SU-DHL-6 (cell line): ENCODE measurements around the gene AGAP1.

Experiments used
- EZH2phosphoT487 ChIP-seq: fragments of 200-600 bp; sonication (generic), shearing (Covaris generic); conservative IDR thresholded peaks from 2 replicates; pipeline ENCODE4 v1.6.1; 2018; ENCODE audit warnings: mild to moderate bottlenecking, antibody characterized with exemption, low read length, moderate library complexity, mixed read lengths
- TF ChIP-seq, protein P1 (sequence below): fragments of 200-600 bp; sonication (generic); IDR thresholded peaks from one replicate; pipeline ENCODE4 v1.5.1; 2017; ENCODE audit warnings: antibody characterized with exemption, mild to moderate bottlenecking, low read length, moderate library complexity; ENCODE audit not compliant: insufficient read depth, poor library complexity, severe bottlenecking

DNA sequence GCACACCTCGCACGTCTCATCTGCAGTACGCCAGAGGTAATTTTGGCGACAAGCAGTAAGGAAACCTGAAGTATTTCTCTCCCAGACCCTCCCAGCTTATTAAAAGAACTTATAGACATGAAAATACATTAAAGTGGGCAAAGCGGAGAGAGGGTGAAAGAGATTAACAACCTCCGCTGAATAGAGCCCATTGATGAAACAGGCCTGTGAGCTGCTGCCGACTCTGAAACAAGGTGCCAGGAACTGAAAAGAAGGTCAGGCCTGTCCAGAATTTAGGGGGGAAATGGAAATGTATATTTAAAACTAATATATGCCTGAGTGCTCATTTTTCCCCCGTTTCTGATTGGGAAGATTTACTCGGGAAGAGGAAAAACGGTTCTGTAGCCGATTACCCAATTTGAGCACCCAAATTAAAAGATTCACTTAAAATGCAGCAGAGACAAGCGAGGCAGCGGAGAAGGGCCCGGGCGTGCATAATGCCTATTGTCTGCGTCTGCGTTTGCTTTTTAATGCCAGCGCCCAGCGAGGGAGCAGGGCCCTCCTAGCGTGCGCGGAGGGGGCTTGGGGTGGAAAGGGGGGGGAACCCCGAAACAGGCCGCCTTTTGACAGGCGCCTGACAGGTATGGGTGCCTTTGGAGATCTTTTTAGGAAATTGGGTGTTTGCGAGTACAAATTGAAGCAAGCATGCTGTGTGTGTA is 358.1 kb downstream of the AGAP1 start:
- TF ChIP-seq, protein P1, sequence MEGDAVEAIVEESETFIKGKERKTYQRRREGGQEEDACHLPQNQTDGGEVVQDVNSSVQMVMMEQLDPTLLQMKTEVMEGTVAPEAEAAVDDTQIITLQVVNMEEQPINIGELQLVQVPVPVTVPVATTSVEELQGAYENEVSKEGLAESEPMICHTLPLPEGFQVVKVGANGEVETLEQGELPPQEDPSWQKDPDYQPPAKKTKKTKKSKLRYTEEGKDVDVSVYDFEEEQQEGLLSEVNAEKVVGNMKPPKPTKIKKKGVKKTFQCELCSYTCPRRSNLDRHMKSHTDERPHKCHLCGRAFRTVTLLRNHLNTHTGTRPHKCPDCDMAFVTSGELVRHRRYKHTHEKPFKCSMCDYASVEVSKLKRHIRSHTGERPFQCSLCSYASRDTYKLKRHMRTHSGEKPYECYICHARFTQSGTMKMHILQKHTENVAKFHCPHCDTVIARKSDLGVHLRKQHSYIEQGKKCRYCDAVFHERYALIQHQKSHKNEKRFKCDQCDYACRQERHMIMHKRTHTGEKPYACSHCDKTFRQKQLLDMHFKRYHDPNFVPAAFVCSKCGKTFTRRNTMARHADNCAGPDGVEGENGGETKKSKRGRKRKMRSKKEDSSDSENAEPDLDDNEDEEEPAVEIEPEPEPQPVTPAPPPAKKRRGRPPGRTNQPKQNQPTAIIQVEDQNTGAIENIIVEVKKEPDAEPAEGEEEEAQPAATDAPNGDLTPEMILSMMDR = no peak
- TF ChIP-seq EZH2phosphoT487 = no peak
